ENCODE measurements around the gene EIF4ENIF1.

The EIF4ENIF1 gene, protein sequence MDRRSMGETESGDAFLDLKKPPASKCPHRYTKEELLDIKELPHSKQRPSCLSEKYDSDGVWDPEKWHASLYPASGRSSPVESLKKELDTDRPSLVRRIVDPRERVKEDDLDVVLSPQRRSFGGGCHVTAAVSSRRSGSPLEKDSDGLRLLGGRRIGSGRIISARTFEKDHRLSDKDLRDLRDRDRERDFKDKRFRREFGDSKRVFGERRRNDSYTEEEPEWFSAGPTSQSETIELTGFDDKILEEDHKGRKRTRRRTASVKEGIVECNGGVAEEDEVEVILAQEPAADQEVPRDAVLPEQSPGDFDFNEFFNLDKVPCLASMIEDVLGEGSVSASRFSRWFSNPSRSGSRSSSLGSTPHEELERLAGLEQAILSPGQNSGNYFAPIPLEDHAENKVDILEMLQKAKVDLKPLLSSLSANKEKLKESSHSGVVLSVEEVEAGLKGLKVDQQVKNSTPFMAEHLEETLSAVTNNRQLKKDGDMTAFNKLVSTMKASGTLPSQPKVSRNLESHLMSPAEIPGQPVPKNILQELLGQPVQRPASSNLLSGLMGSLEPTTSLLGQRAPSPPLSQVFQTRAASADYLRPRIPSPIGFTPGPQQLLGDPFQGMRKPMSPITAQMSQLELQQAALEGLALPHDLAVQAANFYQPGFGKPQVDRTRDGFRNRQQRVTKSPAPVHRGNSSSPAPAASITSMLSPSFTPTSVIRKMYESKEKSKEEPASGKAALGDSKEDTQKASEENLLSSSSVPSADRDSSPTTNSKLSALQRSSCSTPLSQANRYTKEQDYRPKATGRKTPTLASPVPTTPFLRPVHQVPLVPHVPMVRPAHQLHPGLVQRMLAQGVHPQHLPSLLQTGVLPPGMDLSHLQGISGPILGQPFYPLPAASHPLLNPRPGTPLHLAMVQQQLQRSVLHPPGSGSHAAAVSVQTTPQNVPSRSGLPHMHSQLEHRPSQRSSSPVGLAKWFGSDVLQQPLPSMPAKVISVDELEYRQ

DNA sequence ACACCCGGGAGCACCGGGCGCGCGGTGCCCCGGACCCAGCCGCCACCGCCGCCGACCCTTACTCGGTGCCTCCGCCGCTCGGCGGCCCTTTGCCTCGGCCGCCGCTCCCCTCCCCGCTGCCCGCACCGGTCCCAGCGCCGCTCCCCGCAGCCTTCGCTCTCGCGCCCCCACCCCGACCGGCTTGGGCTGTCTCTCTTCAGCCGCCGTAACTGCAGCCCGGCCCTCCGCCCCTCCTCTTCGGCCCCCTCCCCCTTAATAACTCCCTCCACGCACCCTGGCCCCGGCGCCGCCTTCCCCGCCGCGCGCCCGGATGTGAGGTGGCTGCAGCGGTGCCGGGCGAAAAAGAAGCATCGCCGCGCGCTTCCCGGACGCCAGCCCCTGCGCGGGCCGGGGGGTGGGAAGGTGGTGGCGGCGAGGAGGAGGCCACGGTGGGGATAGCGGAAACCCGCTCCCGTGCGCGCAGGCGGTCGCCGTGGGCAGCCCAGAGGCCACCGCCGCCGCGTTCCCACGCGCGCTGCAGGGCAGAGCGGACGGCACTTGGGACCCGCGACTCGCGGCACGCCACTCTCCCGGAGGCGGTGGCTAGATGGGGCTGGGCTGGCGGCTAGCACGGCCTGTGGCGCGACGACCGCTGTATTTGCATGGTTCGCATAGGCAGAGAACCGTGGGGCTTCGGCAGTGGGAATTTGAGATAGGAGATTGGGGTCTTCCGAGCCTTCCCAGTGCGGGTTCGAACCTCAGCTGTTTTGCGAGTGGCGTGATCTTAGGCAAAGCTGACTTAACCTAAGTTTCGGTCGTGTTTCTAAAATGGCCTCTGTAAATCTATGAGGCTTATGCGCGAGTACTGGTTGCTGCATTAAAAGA lies at the start of gene EIF4ENIF1:
TSS of gene EIF4ENIF1 (minus strand) at position 211 of the 864 bp plus-strand sequence. CDS start 1,124 bp downstream, outside the sequence.
- H3K4me3 ChIP-seq (ENCODE audit: low read depth, low read length): peak within 1 kb of the TSS; percentile 92
- TF ChIP-seq, protein P1, sequence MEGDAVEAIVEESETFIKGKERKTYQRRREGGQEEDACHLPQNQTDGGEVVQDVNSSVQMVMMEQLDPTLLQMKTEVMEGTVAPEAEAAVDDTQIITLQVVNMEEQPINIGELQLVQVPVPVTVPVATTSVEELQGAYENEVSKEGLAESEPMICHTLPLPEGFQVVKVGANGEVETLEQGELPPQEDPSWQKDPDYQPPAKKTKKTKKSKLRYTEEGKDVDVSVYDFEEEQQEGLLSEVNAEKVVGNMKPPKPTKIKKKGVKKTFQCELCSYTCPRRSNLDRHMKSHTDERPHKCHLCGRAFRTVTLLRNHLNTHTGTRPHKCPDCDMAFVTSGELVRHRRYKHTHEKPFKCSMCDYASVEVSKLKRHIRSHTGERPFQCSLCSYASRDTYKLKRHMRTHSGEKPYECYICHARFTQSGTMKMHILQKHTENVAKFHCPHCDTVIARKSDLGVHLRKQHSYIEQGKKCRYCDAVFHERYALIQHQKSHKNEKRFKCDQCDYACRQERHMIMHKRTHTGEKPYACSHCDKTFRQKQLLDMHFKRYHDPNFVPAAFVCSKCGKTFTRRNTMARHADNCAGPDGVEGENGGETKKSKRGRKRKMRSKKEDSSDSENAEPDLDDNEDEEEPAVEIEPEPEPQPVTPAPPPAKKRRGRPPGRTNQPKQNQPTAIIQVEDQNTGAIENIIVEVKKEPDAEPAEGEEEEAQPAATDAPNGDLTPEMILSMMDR (IDR thresholded peaks at IDR 0.05; ENCODE audit: control insufficient read depth, extremely low read depth, insufficient read depth): no peak
- no peak for DNase-seq (ENCODE audit: low read depth)

DNA sequence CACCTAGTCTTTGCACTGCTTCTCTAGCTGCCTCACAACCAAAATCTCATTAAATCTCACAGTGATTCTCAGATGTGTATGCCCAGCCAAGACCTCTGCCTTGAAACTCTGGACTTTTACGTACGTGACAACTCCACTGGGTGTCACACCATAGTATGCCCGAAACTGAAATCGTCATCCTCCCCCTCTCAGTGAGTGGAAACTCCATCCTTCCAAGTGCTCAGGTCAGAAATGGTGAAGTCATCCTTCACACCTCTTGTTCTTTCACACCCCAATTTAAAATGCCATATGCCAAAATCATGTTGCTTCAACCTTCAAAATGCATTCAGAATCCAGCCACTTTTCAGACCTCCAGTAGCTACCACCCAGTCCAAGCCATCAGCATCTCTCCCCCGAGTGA lies 49.2 kb upstream of the EIF4ENIF1 start:
- no peak overlapping the region for H3K4me3 ChIP-seq (ENCODE audit: low read depth, low read length)
- DNase-seq (ENCODE audit: low read depth): no peak
- TF ChIP-seq, protein P1 (IDR thresholded peaks at IDR 0.05; ENCODE audit: control insufficient read depth, extremely low read depth, insufficient read depth): no peak

DNA sequence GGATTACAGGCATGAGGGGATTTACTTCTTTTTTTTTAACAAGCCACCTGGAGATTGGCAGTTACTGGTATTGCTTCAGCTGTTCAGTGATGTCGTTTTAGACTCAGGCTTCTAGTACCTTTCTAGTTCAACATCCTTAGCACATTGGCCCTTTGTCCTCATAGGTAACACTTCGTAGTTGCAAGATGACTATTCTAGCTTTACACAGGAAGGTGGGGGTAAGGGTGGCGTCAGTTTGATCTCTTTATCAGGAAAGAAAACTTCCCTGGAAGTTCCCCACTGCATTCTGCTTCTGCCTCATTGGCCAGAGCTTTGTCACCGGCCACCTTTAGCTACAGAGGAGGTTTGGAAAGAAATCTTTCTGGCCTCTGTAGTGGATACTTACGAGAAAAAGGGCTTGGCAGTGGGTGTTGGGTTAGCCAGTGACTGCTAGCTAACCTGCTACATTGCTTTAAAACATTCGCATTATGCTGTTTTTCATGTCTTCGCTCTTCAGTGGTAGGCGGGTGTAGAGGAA lies 47.4 kb upstream of the EIF4ENIF1 start:
- DNase-seq (ENCODE audit: low read depth): no peak
- TF ChIP-seq, protein P1 (IDR thresholded peaks at IDR 0.05; ENCODE audit: control insufficient read depth, extremely low read depth, insufficient read depth): no peak
- H3K4me3 ChIP-seq (ENCODE audit: low read depth, low read length): no peak overlapping the region

DNA sequence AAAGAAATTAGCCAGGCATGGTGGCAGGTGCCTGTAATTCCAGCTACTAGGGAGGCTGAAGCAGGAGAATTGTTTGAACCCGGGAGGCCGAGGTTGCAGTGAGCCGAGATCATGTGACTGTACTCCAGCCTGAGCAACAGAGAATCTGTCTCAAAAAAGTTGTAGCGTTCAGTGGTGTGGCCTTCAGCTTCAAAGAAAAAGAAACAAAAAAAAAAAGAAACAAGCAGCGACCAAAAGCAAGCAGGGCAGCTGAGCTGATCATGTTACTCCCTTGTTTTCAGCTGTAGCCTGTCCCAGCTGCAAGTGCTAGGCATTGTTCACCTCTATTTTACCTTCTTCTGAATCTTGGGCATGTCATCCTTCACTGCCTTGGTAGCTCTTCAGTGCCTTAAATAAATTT lies 43.7 kb upstream of the EIF4ENIF1 start:
- no peak for DNase-seq (ENCODE audit: low read depth)
- H3K4me3 ChIP-seq (ENCODE audit: low read depth, low read length): no peak overlapping the region
- TF ChIP-seq, protein P1 (IDR thresholded peaks at IDR 0.05; ENCODE audit: control insufficient read depth, extremely low read depth, insufficient read depth): no peak

DNA sequence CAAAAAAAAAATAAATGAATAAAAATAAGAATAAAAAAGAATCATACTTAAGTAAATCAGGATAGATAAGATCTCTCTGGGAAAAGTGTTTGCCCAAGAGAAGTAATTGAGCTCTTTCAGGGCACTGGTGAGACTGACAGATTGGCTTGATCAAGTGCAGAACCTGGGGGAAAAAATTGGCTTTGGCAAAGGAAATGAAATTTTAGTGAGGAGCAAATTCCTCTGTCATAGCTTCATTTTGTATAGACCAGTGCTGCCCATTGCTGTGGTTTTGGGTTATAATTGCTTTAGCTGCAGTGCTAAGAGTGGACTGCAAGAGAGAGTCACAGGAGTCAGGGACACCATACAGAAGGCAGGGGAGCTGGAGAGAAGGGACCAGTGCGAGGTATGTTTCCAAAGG lies 42.4 kb upstream of the EIF4ENIF1 start:
- TF ChIP-seq, protein P1 (IDR thresholded peaks at IDR 0.05; ENCODE audit: control insufficient read depth, extremely low read depth, insufficient read depth): no peak
- DNase-seq (ENCODE audit: low read depth): no peak
- no peak overlapping the region for H3K4me3 ChIP-seq (ENCODE audit: low read depth, low read length)

DNA sequence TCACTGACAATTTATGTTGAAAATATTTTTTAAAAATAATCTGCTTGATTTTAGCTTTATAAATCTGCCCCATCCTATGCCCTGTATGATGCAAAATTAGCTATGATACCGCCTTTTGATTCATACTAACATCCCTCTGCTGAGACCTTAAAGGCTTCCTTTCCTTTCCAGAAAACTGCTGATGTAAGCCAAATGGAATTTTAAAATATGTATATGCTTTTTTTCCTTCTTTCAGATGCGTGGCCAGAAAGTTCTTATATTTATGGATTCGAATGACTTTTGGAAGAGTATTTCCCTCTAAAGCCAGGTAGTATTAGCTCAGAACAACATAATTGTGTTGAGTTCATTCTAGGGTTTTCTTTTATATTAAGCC lies 41.2 kb upstream of the EIF4ENIF1 start:
- DNase-seq (ENCODE audit: low read depth): no peak

More for the DNA sequence above, 41.2 kb upstream of the EIF4ENIF1 start:
- H3K4me3 ChIP-seq (ENCODE audit: low read depth, low read length): no peak overlapping the region
- TF ChIP-seq, protein P1 (IDR thresholded peaks at IDR 0.05; ENCODE audit: control insufficient read depth, extremely low read depth, insufficient read depth): no peak
